Endothelial cell (in vitro differentiated cells): Measurements from ENCODE around the gene XYLT2. TPM values are rescaled to one million over a fixed set of nuclear protein-coding genes. Genes with fewer than 3 reads are reported as not detected.
"Not testable (repeated sequence)": the region's sequence is repeated elsewhere in the genome, so short reads cannot be mapped to it uniquely, and the experiment has no call there.

ENCODE experiments used
- DNase-seq: peaks from one replicate; pipeline ENCODE4 v3.0.0; 2021; ENCODE audit warnings: low spot score
- H3K27ac Mint-ChIP-seq: one replicate; pipeline ENCODE4 v1.8.0; 2021; ENCODE audit warnings: mixed read lengths, inconsistent platforms; ENCODE audit not compliant: unreplicated experiment
- H3K27me3 Mint-ChIP-seq: one replicate; pipeline ENCODE4 v1.8.0; 2021; ENCODE audit warnings: mild to moderate bottlenecking, moderate library complexity, mixed read lengths, inconsistent platforms; ENCODE audit not compliant: unreplicated experiment
- H3K36me3 Mint-ChIP-seq: one replicate; pipeline ENCODE4 v1.8.0; 2021; ENCODE audit warnings: mild to moderate bottlenecking, low read depth, mixed read lengths, inconsistent platforms; ENCODE audit not compliant: unreplicated experiment
- H3K4me1 Mint-ChIP-seq: one replicate; pipeline ENCODE4 v1.8.0; 2021; ENCODE audit warnings: mild to moderate bottlenecking, mixed read lengths, inconsistent platforms; ENCODE audit not compliant: unreplicated experiment
- H3K4me3 Mint-ChIP-seq: one replicate; pipeline ENCODE4 v1.8.0; 2021; ENCODE audit warnings: mild to moderate bottlenecking, mixed read lengths, inconsistent platforms; ENCODE audit not compliant: unreplicated experiment
- H3K9me3 Mint-ChIP-seq: one replicate; pipeline ENCODE4 v1.8.0; 2021; ENCODE audit warnings: mixed read lengths, inconsistent platforms; ENCODE audit not compliant: unreplicated experiment
- CTCF ChIP-seq: fragments of 200-600 bp; sonication (generic); IDR thresholded peaks from one replicate; pipeline ENCODE4 v1.5.0; 2021; ENCODE audit warnings: antibody characterized with exemption; ENCODE audit not compliant: unreplicated experiment
- total RNA-seq: library from RNA; stranded (reverse); fragmentation: NEBNext Ultra II Directional; extraction: Animal tissue kit (Norgen Biotek cat#: 25700); gene quantifications from one replicate; pipeline ENCODE4 v1.2.1, GENCODE V29; 2021; ENCODE audit not compliant: unreplicated experiment

Gene XYLT2
- total RNA-seq, 1 donor from 2014 or later: 23.1 TPM

GRCh38 chr17:50332196-50332595 is 13.7 kb upstream of the XYLT2 start:
- TF ChIP-seq CTCF: no peak
- Mint-ChIP-seq H3K4me1 (peaks cover 10% of the 10 kb centered on the region), H3K36me3 (peaks cover 4% of the 10 kb centered on the region), H3K27me3 (peaks cover 8% of the 10 kb centered on the region), H3K4me3 (no peak overlapping the region), H3K9me3 (peaks cover 3% of the 10 kb centered on the region), H3K27ac (no peak overlapping the region)
- no peak for DNase-seq

- not testable (repeated sequence) for H3K4me3 Mint-ChIP-seq, DNase-seq
- H3K4me1 Mint-ChIP-seq: peaks cover 14% of the 10 kb centered on the region
Measured at GRCh38 chr17:50333291-50334057, 12.5 kb upstream of the XYLT2 start.

GRCh38 chr17:50337956-50338355 is 8.0 kb upstream of the XYLT2 start:
- H3K9me3 Mint-ChIP-seq: peaks cover 3% of the 10 kb centered on the region
- peaks cover 10% of the 10 kb centered on the region for H3K4me1 Mint-ChIP-seq
- no peaks in the 10 kb centered on the region for H3K27me3 Mint-ChIP-seq
- DNase-seq: no peak
- H3K4me3 Mint-ChIP-seq: no peak overlapping the region
- H3K27ac Mint-ChIP-seq: no peak overlapping the region
- no peak for TF ChIP-seq CTCF
- H3K36me3 Mint-ChIP-seq: no peaks in the 10 kb centered on the region

More at GRCh38 chr17:50333291-50334057, 12.5 kb upstream of the XYLT2 start:
- H3K9me3 Mint-ChIP-seq, H3K27ac Mint-ChIP-seq, H3K36me3 Mint-ChIP-seq, H3K27me3 Mint-ChIP-seq: not testable (repeated sequence)

- no peak overlapping the region for H3K27ac Mint-ChIP-seq
- TF ChIP-seq CTCF: no peak
- H3K4me1 Mint-ChIP-seq: peaks cover 7% of the 10 kb centered on the region
- no peaks in the 10 kb centered on the region for H3K36me3 Mint-ChIP-seq
- H3K27me3 Mint-ChIP-seq: no peaks in the 10 kb centered on the region
- no peak overlapping the region for H3K4me3 Mint-ChIP-seq
- no peak for DNase-seq
- H3K9me3 Mint-ChIP-seq: peaks cover 3% of the 10 kb centered on the region
Measured at GRCh38 chr17:50338645-50339044, 7.3 kb upstream of the XYLT2 start.

GRCh38 chr17:50339381-50339780 is 6.5 kb upstream of the XYLT2 start:
- H3K4me1 Mint-ChIP-seq: peaks cover 5% of the 10 kb centered on the region
- H3K27ac Mint-ChIP-seq: no peak overlapping the region
- no peak for DNase-seq
- H3K9me3 Mint-ChIP-seq: peaks cover 3% of the 10 kb centered on the region
- H3K27me3 Mint-ChIP-seq: no peaks in the 10 kb centered on the region
- H3K4me3 Mint-ChIP-seq: no peak overlapping the region
- H3K36me3 Mint-ChIP-seq: no peaks in the 10 kb centered on the region
- TF ChIP-seq CTCF: no peak
